ENCODE measurements around the gene MEGF11. TPM values are rescaled to one million over a fixed set of nuclear protein-coding genes. Genes with fewer than 3 reads are reported as not detected.
A peak's percentile ranks its signal among the peaks of the same experiment; 100 is the strongest.

MEGF11 gene
- total RNA-seq, 1 donor from 2014 or later: 0.06 TPM

DNA sequence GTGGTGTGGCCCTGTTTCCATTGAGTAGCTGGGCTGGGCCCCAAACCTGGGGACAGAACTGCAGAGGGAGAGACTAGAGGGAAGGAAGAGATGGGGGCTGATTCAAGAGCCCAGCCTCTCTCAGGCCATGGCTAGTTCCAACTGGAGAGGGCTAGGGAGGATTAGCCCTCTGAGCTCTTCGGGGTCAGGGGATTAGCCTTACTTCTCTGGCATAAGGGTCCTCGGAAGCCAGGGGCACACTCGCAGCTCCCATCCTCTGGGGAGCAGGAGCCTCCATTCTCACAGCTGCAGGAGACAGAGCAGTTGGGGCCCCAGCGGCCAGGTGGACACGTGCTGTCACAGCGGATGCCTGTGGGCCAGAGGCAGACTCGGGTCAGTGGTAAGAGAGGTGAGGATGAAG lies 330.9 kb downstream of the MEGF11 start:
- Histone ChIP-seq H3K27me3 (no peaks in the 10 kb centered on the region), H4K20me1 (ENCODE audit: low read depth) (no peaks in the 10 kb centered on the region), H2AFZ (replicated peaks) (no peak overlapping the region), H3F3A (ENCODE audit: low read depth) (no peaks in the 10 kb centered on the region), H3K4me2 (no peak overlapping the region), H3K79me2 (ENCODE audit: low read depth) (no peaks in the 10 kb centered on the region), H3K4me3 (no peak overlapping the region), H3K9ac (no peak overlapping the region), H3K36me3 (no peaks in the 10 kb centered on the region), H3K27ac (no peak overlapping the region), H3K4me1 (no peaks in the 10 kb centered on the region), H3K9me3 (ENCODE audit: low read depth) (no peaks in the 10 kb centered on the region)
- no peak overlapping the region for H3K4me3 Mint-ChIP-seq
- H3K36me3 Mint-ChIP-seq: no peaks in the 10 kb centered on the region
- peaks cover 5% of the 10 kb centered on the region for H3K4me1 Mint-ChIP-seq
- TF ChIP-seq EZH2phosphoT487 (IDR thresholded peaks at IDR 0.05): no peak
- TF ChIP-seq, protein P1, sequence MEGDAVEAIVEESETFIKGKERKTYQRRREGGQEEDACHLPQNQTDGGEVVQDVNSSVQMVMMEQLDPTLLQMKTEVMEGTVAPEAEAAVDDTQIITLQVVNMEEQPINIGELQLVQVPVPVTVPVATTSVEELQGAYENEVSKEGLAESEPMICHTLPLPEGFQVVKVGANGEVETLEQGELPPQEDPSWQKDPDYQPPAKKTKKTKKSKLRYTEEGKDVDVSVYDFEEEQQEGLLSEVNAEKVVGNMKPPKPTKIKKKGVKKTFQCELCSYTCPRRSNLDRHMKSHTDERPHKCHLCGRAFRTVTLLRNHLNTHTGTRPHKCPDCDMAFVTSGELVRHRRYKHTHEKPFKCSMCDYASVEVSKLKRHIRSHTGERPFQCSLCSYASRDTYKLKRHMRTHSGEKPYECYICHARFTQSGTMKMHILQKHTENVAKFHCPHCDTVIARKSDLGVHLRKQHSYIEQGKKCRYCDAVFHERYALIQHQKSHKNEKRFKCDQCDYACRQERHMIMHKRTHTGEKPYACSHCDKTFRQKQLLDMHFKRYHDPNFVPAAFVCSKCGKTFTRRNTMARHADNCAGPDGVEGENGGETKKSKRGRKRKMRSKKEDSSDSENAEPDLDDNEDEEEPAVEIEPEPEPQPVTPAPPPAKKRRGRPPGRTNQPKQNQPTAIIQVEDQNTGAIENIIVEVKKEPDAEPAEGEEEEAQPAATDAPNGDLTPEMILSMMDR (IDR thresholded peaks at IDR 0.05): no peak
- no peak for TF ChIP-seq EZH2 (IDR thresholded peaks at IDR 0.05)
- no peaks in the 10 kb centered on the region for H3K9me3 Mint-ChIP-seq
- peak; percentile 68 for DNase-seq (ENCODE audit: low spot score)
- peaks cover 5% of the 10 kb centered on the region for H3K27me3 Mint-ChIP-seq (ENCODE audit: insufficient read depth, low read depth)
- H3K27ac Mint-ChIP-seq: no peak overlapping the region

DNA sequence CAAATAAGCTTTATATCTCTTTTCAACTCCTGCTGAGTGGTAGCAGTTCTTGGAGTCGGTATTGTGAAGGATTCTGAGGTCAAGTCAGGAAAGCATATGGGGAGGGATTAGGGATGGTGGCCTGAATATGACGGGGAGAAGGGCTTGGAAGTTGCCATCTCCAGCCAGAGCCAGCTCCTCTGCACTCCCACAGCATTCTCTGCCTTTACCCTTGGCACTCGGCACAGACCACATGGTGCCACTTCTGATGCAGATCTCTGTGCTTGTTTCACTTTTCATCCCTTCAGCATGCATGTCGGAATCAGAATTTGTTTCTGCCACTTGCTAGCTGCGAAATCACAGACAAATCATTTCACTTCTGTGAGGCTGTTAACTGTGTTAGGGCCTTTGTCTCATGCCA lies 331.8 kb downstream of the MEGF11 start:
- H3K4me1 ChIP-seq: peaks cover 5% of the 10 kb centered on the region
- Mint-ChIP-seq H3K4me1 (peaks cover 8% of the 10 kb centered on the region), H3K9me3 (no peaks in the 10 kb centered on the region), H3K36me3 (no peaks in the 10 kb centered on the region), H3K4me3 (no peak overlapping the region), H3K27me3 (ENCODE audit: insufficient read depth, low read depth) (peaks cover 9% of the 10 kb centered on the region), H3K27ac (no peak overlapping the region)
- no peaks in the 10 kb centered on the region for H3K79me2 ChIP-seq (ENCODE audit: low read depth)
- no peak overlapping the region for H3K4me3 ChIP-seq
- H3K36me3 ChIP-seq: no peaks in the 10 kb centered on the region
- no peaks in the 10 kb centered on the region for H3K9me3 ChIP-seq (ENCODE audit: low read depth)
- H4K20me1 ChIP-seq (ENCODE audit: low read depth): no peaks in the 10 kb centered on the region
- H3K27me3 ChIP-seq: no peaks in the 10 kb centered on the region
- H3F3A ChIP-seq (ENCODE audit: low read depth): no peaks in the 10 kb centered on the region
- DNase-seq (ENCODE audit: low spot score): no peak
- H2AFZ ChIP-seq (replicated peaks): no peak overlapping the region
- no peak for TF ChIP-seq EZH2 (IDR thresholded peaks at IDR 0.05)
- no peak for TF ChIP-seq EZH2phosphoT487 (IDR thresholded peaks at IDR 0.05)
- TF ChIP-seq, protein P1 (IDR thresholded peaks at IDR 0.05): no peak
- no peak overlapping the region for H3K27ac ChIP-seq
- no peak overlapping the region for H3K9ac ChIP-seq
- no peak overlapping the region for H3K4me2 ChIP-seq

DNA sequence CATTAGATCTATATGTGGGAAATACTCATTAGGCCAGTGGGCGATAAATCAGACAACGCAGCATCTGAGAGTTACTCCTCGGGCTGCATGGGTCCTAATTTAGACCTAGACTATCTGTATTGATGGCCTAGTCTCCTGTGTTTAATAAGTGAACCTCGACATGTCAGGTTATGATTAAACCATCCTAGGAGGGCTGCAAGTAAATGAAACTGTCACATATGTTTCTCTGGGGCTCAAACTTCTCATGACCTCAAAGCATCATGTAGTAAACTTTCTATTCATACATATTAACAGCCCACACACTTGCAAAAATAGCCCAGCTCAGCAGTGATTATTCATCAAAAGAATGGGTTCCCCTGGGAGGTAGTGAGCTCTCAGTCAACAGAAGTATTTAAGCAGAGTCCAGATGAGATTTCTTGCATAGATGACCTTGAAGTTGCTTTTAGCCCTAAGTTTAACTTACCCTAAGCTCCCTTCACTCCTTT lies 332.7 kb downstream of the MEGF11 start:
- Mint-ChIP-seq H3K9me3 (no peaks in the 10 kb centered on the region), H3K4me1 (peaks cover 16% of the 10 kb centered on the region), H3K27ac (no peak overlapping the region), H3K36me3 (no peaks in the 10 kb centered on the region), H3K27me3 (ENCODE audit: insufficient read depth, low read depth) (peaks cover 9% of the 10 kb centered on the region), H3K4me3 (no peak overlapping the region)
- peaks cover 12% of the 10 kb centered on the region for H3K4me1 ChIP-seq
- no peak for TF ChIP-seq EZH2 (IDR thresholded peaks at IDR 0.05)
- TF ChIP-seq EZH2phosphoT487 (IDR thresholded peaks at IDR 0.05): no peak
- TF ChIP-seq, protein P1 (IDR thresholded peaks at IDR 0.05): no peak
- no peak overlapping the region for H2AFZ ChIP-seq (replicated peaks)
- H3K9me3 ChIP-seq (ENCODE audit: low read depth): no peaks in the 10 kb centered on the region
- H3K27ac ChIP-seq: no peak overlapping the region
- H3K27me3 ChIP-seq: no peaks in the 10 kb centered on the region
- H3K79me2 ChIP-seq (ENCODE audit: low read depth): no peaks in the 10 kb centered on the region
- H3K4me3 ChIP-seq: no peak overlapping the region
- H3K36me3 ChIP-seq: no peaks in the 10 kb centered on the region
- H4K20me1 ChIP-seq (ENCODE audit: low read depth): no peaks in the 10 kb centered on the region
- H3F3A ChIP-seq (ENCODE audit: low read depth): no peaks in the 10 kb centered on the region
- no peak overlapping the region for H3K4me2 ChIP-seq
- H3K9ac ChIP-seq: no peak overlapping the region
- DNase-seq (ENCODE audit: low spot score): no peak

Measured in neural progenitor cell (in vitro differentiated cells).